CD4-positive, alpha-beta T cell (primary cell): Measurements from ENCODE around the gene AP3S2. TPM values are rescaled to one million over a fixed set of nuclear protein-coding genes. Genes with fewer than 3 reads are reported as not detected.

Experiments used
- ATAC-seq: fragments of 200-7000 bp; cut with Tn5 transposase; one replicate; pipeline ENCODE4 v1.10.0; 2022; ENCODE audit warnings: mild to moderate bottlenecking; ENCODE audit not compliant: poor library complexity
- CTCF ChIA-PET: fragments of 350-600 bp; sonication (Branson Sonifier 250); formaldehyde crosslinking; loops from one replicate; lab custom pipeline; 2021; ENCODE audit warnings: antibody characterized with exemption, inconsistent platforms; lab: Charles Lee
- POLR2A ChIA-PET: fragments of 350-600 bp; sonication (Branson Sonifier 250); formaldehyde crosslinking; loops from one replicate; lab custom pipeline; 2021; ENCODE audit warnings: antibody characterized with exemption, inconsistent platforms; lab: Charles Lee
- DNase-seq, 14 experiments: peaks; one replicate each; pipeline ENCODE4 v3.0.0-alpha.2; 2013 to 2020; ENCODE audit warnings: mixed read lengths in 2 of 14
- H3K27ac ChIP-seq, 2 donors: one replicate each; pipeline versions ENCODE4 v1.5.1 to v1.7.0; 2013; ENCODE audit warnings: low read length in 2 of 2, low read depth in 1 of 2, mild to moderate bottlenecking in 1 of 2
- H3K27me3 ChIP-seq, 2 experiments: 1 replicate in 1 of 2; 2 replicates in 1 of 2; pipeline versions ENCODE4 v1.6.1 to v1.7.0; 2013; ENCODE audit warnings: low read length in 2 of 2, control low read depth in 1 of 2, mild to moderate bottlenecking in 1 of 2, moderate library complexity in 1 of 2; ENCODE audit not compliant: insufficient read depth in 2 of 2, control insufficient read depth in 1 of 2
- H3K36me3 ChIP-seq: one replicate; pipeline ENCODE4 v1.6.1; 2013; ENCODE audit warnings: low read length, control low read depth; ENCODE audit not compliant: insufficient read depth
- H3K4me1 ChIP-seq: one replicate; pipeline ENCODE4 v1.6.1; 2013; ENCODE audit warnings: low read length, control low read depth; ENCODE audit not compliant: insufficient read depth
- H3K4me3 ChIP-seq: one replicate; pipeline ENCODE4 v1.5.1; 2013; ENCODE audit warnings: mild to moderate bottlenecking, low read length, moderate library complexity
- H3K9me3 ChIP-seq, 2 experiments: 1 replicate in 1 of 2; 2 replicates in 1 of 2; pipeline versions ENCODE4 v1.6.1 to v1.7.0; 2013; ENCODE audit warnings: low read length in 2 of 2, mild to moderate bottlenecking in 2 of 2, control low read depth in 1 of 2, moderate library complexity in 1 of 2; ENCODE audit not compliant: control insufficient read depth in 1 of 2, insufficient read depth in 1 of 2
- H3K27ac Mint-ChIP-seq: one replicate; pipeline ENCODE4 v1.8.0; 2020; ENCODE audit warnings: mixed read lengths
- H3K27me3 Mint-ChIP-seq: one replicate; pipeline ENCODE4 v1.8.0; 2021; ENCODE audit warnings: mixed read lengths
- H3K36me3 Mint-ChIP-seq: one replicate; pipeline ENCODE4 v1.8.0; 2021; ENCODE audit warnings: low read depth, mixed read lengths
- H3K4me1 Mint-ChIP-seq: one replicate; pipeline ENCODE4 v1.8.0; 2021; ENCODE audit warnings: low read depth, mixed read lengths
- H3K4me3 Mint-ChIP-seq: one replicate; pipeline ENCODE4 v1.8.0; 2020; ENCODE audit warnings: mild to moderate bottlenecking, mixed read lengths
- H3K9me3 Mint-ChIP-seq: one replicate; pipeline ENCODE4 v1.8.0; 2020; ENCODE audit warnings: mixed read lengths
- CTCF ChIP-seq: fragments of 200-600 bp; IDR thresholded peaks from one replicate; pipeline ENCODE4 v1.8.0; 2022; ENCODE audit warnings: antibody characterized with exemption, mild to moderate bottlenecking
- intact Hi-C, 2 experiments: fragments of 100-400 bp; cut with DNase I in 1 of 2; cut with micrococcal nuclease in 1 of 2; formaldehyde crosslinking; loops; one replicate each; pipeline versions ENCODE4 v1.15.1 to v1.9.0; 2023 to 2025; cut with DNase I, micrococcal nuclease
- total RNA-seq, 174 experiments: library from RNA in 2 of 174; stranded (reverse) in 2 of 174; gene quantifications; one replicate each; pipeline ENCODE4 v1.2.3 and lab custom pipeline; 2021 to 2026

Gene AP3S2
- total RNA-seq, 2 experiments from 2014 or later: 18.9 to 20.5 TPM

DNA sequence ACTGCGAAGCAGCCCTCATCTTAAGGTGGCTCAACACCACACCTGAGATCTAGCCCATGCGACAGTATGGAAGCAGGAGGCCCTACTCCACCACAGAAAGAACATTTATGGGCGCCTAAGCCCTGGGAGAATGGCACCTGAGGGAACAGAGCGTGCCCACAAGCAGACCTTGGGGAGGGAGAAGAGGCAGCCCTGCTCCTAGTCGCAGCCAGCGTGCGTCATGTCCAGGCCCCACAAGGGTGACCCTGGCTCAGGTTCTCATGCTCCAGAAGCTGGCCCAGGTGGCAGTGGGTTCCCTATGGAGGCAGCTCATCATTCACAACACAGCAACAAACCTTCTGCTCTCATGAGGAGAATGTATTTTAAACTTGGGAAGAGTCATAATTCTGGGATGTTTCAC, 59.8 kb downstream of the AP3S2 start:
- DNase-seq (no peak), ATAC-seq (no peak)
- Histone ChIP-seq H3K27ac (no peak overlapping the region), H3K36me3 (peaks cover 52% of the 10 kb centered on the region), H3K4me1 (no peaks in the 10 kb centered on the region), H3K27me3 (no peaks in the 10 kb centered on the region), H3K9me3 (no peaks in the 10 kb centered on the region), H3K4me3 (no peak overlapping the region)
- H3K27me3 Mint-ChIP-seq: no peaks in the 10 kb centered on the region
- intact Hi-C loops: no loop called here
- no peaks in the 10 kb centered on the region for H3K4me1 Mint-ChIP-seq
- H3K27ac Mint-ChIP-seq: no peak overlapping the region
- ChIA-PET POLR2A (no interaction called here), CTCF (no interaction called here)
- H3K9me3 Mint-ChIP-seq: no peaks in the 10 kb centered on the region
- no peak overlapping the region for H3K4me3 Mint-ChIP-seq
- no peak for TF ChIP-seq CTCF
- H3K36me3 Mint-ChIP-seq: peaks cover 69% of the 10 kb centered on the region

DNA sequence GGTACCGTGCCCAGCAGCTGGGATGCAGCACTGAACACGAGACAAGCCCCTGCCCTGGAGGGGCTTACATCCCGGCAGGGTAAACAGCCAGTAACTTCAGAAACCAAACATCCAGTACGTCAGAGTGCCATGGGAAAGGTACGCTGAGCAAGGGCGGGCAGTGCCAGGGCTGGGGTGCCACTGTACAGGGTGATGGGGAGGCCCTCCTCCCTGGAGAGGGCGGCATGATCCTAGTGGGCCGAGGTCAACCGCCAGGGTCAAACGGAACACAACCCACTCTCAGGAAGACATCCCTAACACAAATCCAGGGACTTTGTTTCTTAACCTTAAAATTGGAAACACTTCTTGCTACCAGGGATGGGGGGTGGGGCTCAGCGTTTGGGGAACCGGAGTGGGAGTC, 63.2 kb downstream of the AP3S2 start:
- POLR2A ChIA-PET: no interaction called here
- H3K4me3 Mint-ChIP-seq: no peak overlapping the region
- CTCF ChIA-PET: no interaction called here
- Histone ChIP-seq H3K27ac (no peak overlapping the region), H3K4me1 (no peaks in the 10 kb centered on the region), H3K27me3 (no peaks in the 10 kb centered on the region), H3K36me3 (peaks cover 25% of the 10 kb centered on the region), H3K4me3 (no peak overlapping the region), H3K9me3 (no peaks in the 10 kb centered on the region)
- no peak for DNase-seq
- H3K36me3 Mint-ChIP-seq: peaks cover 35% of the 10 kb centered on the region
- no peak for TF ChIP-seq CTCF
- no peak overlapping the region for H3K27ac Mint-ChIP-seq
- H3K27me3 Mint-ChIP-seq: no peaks in the 10 kb centered on the region
- ATAC-seq: no peak
- intact Hi-C loops: no loop called here
- no peaks in the 10 kb centered on the region for H3K9me3 Mint-ChIP-seq
- no peaks in the 10 kb centered on the region for H3K4me1 Mint-ChIP-seq

- H3K27ac Mint-ChIP-seq: no peak overlapping the region
Measured at GRCh38 chr15:89829616-89830440, 64.0 kb downstream of the AP3S2 start.

More at GRCh38 chr15:89829616-89830440, 64.0 kb downstream of the AP3S2 start:
- Histone ChIP-seq H3K27me3 (no peaks in the 10 kb centered on the region), H3K4me3 (no peak overlapping the region), H3K9me3 (no peaks in the 10 kb centered on the region), H3K36me3 (peaks cover 18% of the 10 kb centered on the region), H3K4me1 (no peaks in the 10 kb centered on the region), H3K27ac (no peak overlapping the region)
- DNase-seq (no peak), ATAC-seq (no peak)
- Mint-ChIP-seq H3K36me3 (peaks cover 27% of the 10 kb centered on the region), H3K27me3 (no peaks in the 10 kb centered on the region), H3K4me3 (no peak overlapping the region), H3K4me1 (no peaks in the 10 kb centered on the region), H3K9me3 (no peaks in the 10 kb centered on the region)
- ChIA-PET CTCF (no interaction called here), POLR2A (no interaction called here)
- intact Hi-C loops: no loop called here
- no peak for TF ChIP-seq CTCF
